Measurements from ENCODE around the gene IDH3G.

IDH3G gene

DNA sequence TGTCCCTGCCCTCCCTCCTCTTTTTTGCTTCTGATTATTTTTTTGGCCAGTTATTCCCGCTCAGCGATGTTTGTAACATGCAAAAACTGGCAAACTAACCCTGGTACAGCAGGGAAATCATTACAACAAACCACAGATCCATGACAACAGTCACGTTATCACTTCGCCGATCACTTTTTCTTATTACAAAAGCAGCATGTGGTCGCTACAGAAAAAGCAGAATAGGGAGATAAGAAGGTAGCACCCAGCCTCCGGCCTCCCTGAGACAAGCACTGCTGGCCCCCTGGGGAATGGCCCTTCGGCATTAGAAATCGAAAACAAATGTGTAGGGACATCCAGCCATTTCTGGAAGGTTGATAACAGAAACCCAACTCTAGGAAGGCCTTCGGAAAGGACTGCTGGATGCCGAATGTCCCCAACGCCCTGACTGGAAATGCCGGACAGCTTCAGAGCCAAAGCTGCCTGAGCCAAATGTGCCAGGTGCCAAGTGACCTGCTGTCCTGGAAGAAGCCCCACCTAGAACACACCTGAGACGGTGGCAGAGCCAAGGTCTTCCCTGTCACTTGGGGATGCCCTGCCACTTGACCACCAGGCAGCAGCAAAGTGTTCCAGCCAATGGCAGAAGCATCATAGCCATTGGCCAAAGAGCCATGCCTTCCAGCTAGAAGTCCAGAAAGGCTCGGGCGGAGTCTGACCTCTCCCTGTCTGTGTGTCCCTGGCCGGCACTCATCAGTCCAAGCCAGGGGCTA lies 2.9 kb downstream of the IDH3G start:
- no peak for DNase-seq (ENCODE audit: low spot score)

GRCh38 chrX:153789654-153790053 lies 4.5 kb downstream of the IDH3G start:
- DNase-seq (ENCODE audit: low spot score), result no peak

- no peak for DNase-seq (ENCODE audit: low spot score)
Measured at GRCh38 chrX:153786669-153787068, 7.5 kb downstream of the IDH3G start.

DNA sequence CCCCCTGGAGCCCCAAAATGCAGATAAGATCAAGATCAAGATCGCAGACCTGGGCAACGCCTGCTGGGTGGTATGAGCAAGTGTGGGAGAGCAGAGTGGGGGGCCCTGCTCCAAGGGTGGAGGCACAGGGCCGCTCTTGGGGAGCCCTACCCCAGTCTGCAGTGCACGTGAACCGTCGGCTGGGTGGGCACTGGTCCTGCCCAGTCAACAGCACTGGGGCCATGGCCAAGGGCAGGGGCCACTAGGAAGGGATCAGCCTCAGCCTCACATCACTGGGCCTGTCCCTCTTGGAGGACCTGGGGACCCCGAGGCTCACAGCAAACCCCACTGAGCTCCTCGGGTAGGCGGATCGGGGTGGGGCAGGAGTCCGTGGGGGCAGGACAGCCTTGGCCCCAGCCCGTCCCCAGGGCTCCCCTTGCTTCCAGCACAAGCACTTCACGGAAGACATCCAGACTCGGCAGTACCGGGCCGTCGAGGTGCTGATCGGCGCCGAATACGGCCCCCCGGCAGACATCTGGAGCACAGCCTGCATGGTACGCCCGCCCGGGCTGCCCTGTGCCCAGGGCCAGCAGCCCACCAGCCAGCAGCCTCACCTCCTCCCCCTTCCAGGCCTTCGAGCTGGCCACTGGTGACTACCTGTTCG lies 9.7 kb downstream of the IDH3G start:
- DNase-seq (ENCODE audit: low spot score), result no peak

- no peak for DNase-seq (ENCODE audit: low spot score)
Measured at GRCh38 chrX:153783378-153784013, 10.7 kb downstream of the IDH3G start.

GRCh38 chrX:153782871-153783270 lies 11.3 kb downstream of the IDH3G start:
- DNase-seq (ENCODE audit: low spot score), result no peak

- no peak for DNase-seq (ENCODE audit: low spot score)
Measured at GRCh38 chrX:153782313-153782712, 11.9 kb downstream of the IDH3G start.

GRCh38 chrX:153781428-153782047 lies 12.6 kb downstream of the IDH3G start:
- DNase-seq (ENCODE audit: low spot score), result no peak

- DNase-seq (ENCODE audit: low spot score), result no peak
Measured at GRCh38 chrX:153780678-153781427, 13.3 kb downstream of the IDH3G start, which contains the start of gene SRPK3. Gene SRPK3, plus strand, starts transcription at chrX:153781041. Its CDS starts 46 bp downstream, at chrX:153781087.

GRCh38 chrX:153779891-153780677 lies 14.1 kb downstream of the IDH3G start:
- DNase-seq (ENCODE audit: low spot score), result no peak

GRCh38 chrX:153778684-153779101 lies 15.5 kb downstream of the IDH3G start:
- DNase-seq (ENCODE audit: low spot score), result no peak

DNA sequence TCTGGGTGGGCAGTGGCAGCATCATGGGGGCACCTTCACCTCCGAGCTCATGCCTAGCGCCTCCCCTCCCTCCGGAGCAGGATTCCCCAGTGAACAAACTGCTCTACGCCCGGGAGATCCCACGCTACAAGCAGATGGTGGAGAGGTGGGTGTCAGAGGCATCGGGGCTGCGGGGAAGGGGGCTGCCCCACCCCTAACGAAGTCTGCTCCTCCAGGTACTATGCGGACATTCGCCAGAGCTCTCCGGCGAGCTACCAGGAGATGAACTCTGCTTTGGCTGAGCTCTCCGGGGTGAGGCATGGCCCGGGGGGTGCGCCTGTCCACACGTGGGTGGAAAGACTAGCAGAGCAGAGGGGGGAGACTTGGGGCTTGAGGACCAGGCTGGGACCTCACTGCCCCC lies 16.0 kb downstream of the IDH3G start:
- DNase-seq (ENCODE audit: low spot score), result no peak

GRCh38 chrX:153777261-153778090 lies 16.7 kb downstream of the IDH3G start:
- no peak for DNase-seq (ENCODE audit: low spot score)

- no peak for DNase-seq (ENCODE audit: low spot score)
Measured at GRCh38 chrX:153776611-153777045, 17.5 kb downstream of the IDH3G start.

GRCh38 chrX:153776120-153776599 lies 18.0 kb downstream of the IDH3G start:
- no peak for DNase-seq (ENCODE audit: low spot score)

- DNase-seq (ENCODE audit: low spot score), result no peak
Measured at GRCh38 chrX:153775293-153776119, 18.7 kb downstream of the IDH3G start.

- DNase-seq (ENCODE audit: low spot score), result no peak
Measured at GRCh38 chrX:153774576-153775292, 19.4 kb downstream of the IDH3G start.
